ENCODE results near the gene RAP1GAP.

Gene RAP1GAP

DNA sequence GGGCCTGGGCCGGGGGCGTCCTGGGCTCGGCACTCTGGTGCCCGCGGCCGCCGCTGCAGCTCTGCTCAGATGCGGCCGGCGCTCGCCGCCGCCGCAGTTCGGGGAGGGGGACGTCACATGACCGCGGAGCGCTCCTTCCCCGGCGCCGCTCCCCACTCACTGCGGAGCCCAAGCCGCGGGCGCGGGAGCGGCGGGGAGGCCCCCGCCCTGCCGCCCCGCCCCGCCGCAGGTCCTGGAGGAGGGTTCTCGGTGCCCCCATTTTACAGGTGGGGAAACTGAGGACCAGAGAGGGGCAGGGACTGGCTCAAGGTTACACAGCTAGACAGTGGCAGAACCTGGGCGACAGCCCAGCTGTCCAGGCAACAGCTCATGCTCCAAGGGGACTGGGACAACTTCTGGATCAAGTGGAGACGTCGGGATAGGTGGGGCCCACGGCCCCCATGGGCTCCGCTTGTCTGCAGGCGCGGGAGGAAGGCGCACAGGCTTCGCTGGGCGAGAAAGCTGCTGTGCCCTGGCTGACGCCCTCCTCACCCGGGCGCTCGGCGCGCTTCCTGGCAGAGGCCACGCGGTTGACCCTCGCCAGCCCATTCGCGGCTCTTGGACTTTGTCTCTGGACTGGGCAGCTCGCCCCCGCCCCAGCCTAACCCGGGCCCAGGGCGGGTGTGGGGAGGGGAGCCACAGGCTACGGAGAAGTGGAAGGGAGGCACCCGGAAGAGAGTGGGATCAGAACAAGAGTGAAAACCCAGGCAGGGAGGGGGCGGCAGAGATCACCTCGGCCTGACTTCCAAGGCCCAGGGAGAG, at the start of gene RAP1GAP:
Gene RAP1GAP, minus strand, starts transcription at position 100 of the 801 bp plus-strand sequence. CDS start 49,325 bp downstream, outside the sequence.
- DNase-seq = peak; percentile 74

DNA sequence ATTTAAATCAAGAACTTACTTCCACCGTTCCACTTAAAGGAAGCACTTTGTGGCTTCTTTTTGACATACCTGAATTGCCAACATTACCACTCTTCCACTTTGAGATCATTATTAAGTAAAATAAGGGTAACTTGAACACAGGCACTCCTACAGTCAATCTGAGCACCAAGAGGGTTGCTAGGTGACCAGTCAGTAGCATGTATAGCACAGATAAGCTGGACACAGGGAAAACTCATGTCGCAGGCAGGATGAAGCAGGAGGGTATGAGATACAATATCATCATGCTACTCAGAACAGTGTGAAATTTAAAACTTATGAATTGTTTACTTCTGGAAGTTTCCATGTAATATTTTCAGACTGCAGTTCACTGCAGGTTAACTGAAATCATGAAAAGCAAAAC, 47.0 kb upstream of the RAP1GAP start:
- peak; percentile 50 for DNase-seq

DNA sequence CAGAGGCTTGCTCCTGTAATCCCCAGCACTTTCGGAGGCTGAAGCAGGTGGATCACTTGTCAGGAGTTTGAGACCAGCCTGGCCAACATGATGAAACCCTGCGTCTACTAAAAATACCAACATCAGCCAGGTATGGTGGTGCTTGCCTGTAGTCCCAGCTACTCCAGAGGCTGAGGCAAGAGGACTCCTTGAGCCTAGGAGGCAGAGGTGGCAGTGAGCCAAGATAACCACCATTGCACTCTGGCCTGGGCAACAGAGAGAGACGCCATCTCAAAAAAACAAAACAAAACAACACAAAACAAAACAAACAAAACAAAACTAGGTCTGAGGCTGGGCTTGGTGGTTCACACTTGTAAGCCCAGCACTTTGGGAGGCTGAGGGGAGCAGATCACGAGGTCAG, 38.7 kb upstream of the RAP1GAP start:
- DNase-seq = no peak

DNA sequence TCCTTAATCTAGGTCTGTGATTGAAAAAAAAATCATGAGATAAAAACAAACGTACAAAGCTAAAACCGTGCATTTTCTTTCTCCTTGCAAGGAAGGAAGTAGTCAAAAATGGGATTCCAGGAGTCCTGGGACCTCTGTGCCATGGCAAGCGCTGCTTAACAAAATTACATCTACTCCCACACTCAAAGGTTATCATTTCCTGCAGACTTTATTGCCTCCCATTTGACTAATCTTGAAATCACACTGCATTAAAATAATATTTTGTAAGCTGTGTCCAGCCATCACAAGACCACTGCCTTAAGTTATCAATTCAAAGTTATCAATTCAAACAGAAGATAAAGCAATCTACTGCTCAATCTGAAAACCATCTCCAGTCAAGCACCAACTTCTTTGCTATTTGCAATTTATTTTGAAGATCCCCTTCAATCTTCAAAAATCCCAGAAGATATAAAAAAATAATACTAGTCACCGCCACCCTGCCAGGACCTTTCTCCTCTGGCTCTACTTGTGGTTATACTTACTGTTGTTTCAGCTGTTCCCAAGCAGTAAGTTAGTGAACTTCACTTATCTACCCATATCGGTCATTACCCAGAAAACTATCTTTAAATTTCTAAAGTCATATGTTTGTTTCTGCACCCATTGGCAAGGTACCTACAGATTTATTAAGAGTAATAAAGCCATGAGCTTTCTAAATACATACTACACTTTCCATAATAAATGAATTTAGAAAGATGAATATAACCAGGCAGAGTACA, 38.1 kb upstream of the RAP1GAP start:
- DNase-seq = peak; percentile 31

DNA sequence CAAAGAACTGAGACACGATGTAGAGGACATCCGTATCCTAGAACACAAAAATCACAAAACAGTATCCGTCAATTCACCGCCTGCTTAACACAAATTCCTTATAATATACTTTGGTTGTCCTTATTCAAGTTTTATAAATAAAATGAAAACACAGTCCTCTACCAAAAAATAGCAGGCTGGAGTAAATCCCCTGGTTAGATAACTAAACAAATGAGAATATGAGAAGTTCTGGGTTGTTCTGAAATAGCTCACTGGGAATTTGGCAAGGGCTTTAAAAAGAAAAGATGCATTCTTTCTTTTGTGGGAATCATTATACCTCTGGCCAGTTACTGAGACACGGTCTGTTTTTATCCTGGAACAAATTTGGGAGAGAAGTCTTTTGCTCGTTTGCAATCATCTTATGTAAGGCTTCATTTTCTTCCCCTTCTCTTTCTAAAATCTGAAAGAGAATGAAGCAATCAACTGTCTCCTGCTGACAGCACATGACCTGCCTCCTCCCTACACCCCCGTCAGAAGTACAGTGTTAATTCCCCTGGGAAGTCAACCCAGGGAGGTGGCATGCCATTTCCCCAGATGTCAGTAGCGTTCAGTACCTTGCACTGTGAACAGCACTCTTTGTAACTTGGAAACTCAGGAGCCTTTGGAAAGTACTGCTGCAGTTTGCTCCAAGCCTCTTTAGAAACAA, 37.1 kb upstream of the RAP1GAP start:
- no peak for DNase-seq

DNA sequence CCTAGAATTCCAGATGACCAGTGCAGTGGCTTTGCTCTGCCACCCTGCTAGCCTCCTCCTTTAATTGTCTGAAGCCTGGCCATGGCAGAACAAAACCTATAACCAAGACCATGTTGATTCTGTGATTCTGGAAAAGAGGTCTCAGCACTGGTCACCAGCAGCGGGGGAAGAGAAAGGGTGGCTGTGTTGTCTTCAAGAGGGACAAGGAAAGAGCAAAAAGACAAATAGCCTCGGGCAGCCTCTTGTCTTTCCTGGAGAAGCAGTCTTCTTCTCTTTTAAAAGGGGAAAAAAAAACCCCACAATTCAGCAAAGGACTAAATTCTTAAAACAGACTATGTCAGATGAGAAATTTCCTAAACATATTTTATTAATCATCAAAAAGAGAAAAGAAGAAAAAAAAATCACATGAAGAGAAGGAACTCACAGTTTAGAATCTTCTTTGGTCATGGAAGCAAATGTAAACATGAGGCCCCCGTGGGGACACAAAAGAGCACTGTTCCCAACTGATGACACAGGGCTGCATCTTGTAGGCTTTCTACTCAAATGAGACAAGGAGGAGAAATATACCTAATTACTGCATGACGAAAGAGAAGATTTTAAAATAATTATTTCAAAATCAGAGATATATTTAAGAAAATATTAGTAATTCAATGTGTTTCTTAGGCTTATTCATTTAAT, 36.3 kb upstream of the RAP1GAP start:
- DNase-seq = no peak

DNA sequence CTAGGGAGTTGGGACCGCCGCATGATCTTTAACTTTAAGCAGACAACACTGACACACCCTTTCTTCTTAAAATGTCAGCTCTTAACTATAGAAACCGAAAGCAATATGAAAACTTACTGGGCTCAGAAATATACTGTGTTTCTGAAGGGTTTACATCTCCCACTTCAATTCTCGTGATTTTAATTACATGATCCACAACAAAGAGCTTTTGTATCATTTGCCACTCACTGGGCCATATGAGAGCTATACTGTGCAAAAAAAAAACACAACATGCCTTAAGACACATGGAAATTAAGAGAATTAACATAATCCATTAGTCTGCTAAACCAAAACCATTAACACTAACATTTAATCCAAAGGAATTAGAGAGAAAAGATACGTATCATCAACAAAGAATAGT, 35.0 kb upstream of the RAP1GAP start:
- DNase-seq = peak; percentile 14

DNA sequence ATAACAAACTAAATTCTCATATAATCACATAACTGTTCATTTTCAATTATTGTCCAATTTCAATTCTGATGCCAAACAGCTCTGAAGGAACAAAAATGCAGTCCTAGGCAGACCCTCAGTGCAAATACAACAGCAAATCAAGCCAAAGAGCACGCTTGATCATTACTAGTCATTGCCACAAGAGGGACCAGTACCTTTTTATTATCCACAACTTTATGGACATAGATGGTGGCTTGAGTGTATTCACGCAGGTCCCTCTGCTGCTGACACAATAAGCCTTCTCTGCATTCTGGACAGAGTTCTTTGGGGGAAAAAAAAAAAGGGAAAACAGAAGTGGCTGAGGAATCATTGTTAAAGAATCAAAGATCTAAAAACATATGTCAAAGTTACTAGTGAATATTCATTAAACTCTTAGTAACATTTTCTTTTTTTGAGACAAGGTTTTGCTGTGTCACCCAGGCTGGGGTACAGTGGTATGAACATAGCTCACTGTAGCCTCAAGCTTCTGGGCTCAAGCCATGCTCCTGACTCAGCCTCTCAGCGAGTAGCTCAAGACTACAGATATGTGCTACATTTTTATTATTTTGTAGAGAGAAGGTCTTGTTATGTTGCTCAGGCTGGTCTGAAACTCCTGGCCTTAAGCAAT, 34.3 kb upstream of the RAP1GAP start:
- peak; percentile 85 for DNase-seq

DNA sequence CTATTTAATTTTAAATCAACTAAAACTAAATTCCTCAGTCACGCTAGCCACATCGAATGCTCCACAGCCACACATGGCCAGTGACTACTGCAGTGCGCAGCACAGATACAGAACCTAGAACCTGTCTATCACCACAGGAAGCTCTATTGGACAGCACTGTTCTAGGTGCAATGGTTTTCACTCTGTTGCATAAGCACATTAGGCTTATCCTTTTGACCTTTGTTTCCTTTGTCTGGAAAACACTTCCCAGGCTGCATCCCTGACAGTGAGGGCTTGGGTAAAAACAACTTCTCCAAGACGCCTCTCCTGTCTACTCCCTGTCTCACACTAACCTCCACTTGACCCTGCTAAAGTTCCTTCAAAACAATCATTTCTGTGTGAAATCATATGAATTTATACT, 33.6 kb upstream of the RAP1GAP start:
- no peak for DNase-seq

DNA sequence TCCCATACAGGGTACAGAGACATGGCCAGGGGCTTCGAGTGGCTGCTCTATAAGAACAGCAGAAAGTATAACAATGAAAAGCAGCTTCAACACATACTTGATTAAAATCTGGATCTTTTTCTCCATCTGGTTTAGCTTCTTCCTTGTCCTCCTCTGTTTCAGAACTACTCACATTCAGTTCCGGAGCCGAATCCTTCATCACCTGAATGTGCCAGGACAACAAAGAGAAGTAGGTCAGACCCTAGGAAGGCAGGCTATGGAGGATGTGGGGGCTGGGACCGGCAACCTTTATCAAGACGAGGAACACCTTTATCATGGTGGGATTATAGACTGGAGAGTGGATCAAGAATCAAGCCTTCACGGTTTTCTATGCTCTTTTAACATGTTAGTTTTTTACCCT, 32.2 kb upstream of the RAP1GAP start:
- DNase-seq = no peak

DNA sequence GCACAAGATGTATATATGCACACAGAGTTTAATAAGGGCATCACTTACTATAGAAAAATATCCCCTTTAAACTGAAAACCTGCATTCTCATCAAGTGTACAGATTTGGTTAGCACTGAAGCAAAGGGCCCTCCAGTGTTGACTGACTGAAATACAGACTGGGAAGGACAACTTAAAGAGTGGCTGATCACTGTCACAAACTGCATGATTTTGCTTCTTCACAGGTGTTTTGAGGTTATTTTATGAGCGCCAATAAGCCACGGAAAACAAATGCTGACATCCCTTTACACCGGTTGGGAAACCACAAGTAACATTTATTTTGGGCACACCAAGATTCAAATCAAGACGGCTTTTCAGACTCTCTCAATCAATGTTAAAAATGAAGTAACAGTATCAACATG, 30.9 kb upstream of the RAP1GAP start:
- peak; percentile 31 for DNase-seq

DNA sequence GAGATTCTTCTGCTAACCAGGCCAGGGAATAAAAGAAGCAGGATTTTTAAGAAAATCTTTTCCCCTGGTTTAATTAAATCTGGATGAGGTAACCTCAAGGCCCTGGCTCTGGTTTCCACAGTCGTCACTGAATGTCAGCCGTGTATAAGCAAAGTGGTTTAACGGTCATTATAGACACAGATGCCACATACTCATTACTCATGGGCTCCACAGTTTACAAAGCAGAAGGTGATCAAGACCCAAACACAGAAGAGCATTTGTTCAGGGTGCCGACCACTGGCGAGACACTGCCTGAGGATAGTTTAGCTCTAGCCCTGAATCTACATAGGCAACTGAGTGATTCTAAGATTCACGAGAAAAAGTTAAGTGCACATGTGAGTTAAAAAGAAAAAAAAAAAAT, 27.8 kb upstream of the RAP1GAP start:
- DNase-seq = no peak

DNA sequence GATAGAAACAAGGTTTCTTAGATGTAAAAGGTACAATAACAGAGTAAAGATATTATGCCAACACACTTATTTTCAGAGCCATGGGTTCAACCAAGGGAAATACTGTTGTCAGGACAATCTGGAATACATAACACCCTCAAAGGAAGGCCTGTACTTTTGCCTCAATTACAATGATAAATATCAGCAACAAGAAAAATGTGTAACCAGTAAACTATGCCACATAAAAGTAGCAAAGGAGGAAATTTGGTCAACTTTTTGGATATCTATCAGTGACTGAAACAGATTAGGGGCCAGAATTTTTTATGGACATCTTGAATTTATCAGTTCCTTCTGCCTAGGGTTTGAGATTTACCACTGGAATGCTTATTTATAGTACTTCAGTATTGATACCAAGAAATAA, 24.6 kb upstream of the RAP1GAP start:
- DNase-seq = no peak

DNA sequence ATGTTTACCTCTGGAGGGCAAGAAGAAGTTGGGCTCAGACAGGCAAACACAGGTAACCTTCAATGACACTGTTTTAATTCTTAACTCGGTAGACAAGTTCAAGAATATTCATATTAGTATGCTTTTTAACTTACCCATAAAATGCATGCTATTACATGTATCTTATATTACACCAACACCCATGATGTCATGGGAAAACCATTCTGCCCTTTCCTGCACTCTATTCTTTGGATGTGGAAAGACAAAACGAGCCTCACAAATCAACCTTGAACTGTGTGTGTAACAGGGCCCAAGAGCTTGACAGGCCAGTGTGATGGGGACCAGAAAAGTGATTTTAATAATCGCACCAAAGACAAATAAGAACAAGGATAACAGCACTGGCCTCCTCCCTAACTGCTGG, 22.6 kb upstream of the RAP1GAP start:
- DNase-seq = no peak

DNA sequence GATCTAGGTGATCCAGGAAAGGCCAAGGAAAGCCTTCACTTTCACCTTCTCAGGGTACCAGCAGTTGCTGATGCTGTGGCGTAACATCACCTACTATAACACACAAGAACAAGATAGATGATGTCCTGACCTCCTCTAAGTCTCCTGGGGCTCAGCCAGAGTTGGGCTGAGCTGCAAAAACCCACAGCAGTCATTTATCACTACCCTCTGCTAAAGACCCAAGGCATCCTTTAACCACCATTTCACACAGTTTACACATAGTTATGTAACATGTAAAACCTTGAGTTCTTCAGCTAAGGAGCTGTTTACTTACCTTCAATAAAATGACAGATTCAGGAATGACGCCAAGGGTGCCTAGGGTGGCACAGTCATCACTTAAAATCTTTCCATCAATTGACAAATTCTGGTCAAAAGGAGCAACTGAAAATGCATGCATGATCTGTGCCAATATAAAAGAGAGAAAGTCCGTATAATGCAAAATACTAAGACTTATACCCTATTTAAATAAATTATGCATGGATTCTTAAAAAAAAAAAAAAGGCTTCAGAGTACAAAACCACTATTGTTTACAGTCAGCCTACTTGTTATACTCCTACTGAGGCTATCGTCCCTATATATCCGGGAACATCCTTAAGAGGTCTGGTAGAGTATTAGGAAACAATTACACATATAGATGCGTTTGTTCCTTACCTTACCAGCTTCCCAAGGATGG, 20.7 kb upstream of the RAP1GAP start:
- DNase-seq = no peak

DNA sequence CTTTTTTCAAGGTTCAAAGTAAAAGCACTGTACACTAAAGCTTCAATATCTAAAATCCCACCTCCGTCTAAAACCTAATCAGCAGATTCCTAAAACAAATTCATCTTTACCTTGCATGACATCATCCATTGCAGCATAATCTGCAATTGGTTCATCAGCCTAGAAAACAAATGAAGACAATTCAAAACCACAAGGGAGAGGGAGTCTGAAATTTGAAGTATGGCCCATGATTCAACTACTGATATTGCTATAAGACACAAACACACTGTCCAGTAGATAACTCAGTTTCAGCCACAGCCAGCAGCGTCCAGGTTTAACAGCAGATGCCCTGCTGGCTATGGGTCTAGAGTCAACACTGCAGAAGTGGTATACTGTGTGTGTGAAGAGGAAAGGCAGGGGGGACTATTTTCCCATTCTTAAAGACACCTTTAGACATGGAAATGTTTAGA, 17.9 kb upstream of the RAP1GAP start:
- DNase-seq = peak; percentile 65

DNA sequence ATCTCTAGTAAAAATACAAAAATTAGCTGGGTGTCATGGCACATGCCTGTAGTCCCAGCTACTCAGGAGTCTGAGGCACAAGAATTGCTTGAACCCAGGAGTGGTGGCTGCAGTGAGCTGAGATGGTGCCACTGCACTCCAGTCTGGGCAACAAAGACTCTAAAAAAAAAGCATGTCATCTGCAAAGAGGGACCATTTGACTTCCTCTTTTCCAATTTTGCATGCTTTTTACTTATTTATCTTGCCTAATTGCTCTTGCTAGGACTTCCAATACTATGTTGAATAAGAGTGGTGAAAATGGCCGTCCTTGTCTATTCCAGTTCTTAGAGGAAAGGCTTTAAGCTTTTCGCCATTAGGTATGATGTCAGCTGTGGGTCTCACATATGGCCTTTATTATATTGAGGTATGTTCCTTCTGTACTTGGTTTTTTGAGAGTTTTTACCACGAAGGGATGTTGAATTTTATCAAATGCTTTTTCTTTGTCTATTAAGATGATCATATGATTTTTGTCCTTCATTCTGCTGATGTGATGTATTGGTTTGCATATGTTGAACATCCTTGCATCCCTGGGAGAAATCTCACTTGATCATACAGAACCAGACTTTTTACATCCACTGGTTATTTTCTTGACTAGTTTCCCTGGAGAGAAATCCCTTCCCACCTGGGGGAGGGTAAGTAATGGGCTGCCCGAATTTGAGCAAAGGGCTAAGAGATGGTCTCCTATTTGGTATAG, 17.0 kb upstream of the RAP1GAP start:
- peak; percentile 54 for DNase-seq

DNA sequence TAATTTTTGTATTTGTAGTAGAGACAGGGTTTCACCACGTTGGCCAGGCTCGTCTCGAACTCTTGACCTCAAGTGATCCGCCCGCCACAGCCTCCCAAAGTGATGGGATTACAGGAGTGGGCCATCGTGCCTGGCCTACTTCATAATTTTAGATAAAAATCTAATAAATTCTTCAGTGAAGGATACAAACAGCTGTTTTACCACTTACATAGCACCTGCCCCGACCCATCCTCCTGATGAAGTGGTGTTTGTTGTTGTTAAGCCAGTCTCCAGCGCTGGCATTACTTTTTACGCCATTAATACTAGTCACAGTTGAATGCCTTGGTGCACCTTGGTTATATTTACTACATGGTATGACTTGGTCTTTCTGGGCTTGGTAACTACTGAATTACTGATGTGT, 12.3 kb upstream of the RAP1GAP start:
- no peak for DNase-seq

DNA sequence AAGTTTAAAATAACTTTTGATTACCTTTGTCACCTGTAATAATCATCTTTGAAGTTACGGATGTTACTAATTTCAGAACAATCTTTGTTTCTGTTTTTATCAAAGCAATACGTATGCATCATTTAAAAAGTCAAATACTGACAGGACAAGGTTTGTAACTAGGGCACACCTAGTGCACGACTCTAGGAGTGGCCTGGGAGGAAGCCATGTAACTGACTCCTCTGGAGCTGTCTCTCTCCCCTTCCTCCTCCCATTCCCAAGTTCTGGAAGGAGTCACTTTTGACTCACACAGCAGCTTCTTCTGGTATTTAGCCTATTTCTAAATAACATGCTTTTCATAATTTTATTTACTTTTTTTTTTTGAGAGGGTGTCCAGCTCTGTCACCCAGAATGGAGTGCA, 11.8 kb upstream of the RAP1GAP start:
- no peak for DNase-seq

DNA sequence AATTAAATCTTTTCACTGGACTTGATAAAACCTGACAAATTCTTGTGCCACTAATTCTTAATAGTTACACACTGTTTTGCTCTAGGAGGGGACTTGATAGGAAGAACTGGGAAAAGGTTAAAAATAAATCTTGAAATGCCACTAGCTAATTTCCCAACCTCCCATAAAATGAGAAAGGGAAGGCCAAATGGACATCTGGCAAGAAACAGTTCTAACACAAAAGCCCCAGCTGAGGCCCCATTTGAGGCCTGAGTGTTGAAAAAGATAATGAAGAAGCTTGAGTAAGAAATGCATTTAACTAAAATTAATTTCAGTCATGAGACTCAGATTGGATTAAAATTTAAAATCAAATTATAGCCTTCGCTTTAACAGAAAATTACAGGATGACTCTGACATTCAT, 11.2 kb upstream of the RAP1GAP start:
- no peak for DNase-seq

DNA sequence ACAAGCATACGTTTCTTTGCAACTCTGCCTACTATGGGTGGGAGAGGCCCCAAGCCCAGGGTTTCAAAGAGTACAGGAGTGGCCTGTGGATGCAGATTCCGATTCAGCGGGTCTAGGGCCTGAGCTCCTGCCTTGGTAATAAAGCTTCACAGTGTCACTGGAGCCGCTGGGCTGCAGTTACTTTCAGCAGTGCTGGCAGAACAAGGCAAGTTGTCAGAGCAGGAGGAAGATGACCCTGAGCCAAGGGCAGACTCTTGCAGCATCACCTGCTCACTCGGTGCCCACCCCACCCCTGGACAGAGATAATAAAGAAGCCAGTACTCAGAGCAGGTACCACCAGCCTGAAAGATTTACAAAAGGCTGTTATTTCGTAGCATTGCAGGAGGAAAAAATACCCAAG, 8.0 kb upstream of the RAP1GAP start:
- no peak for DNase-seq

Measured in hematopoietic multipotent progenitor cell treated with erythropoietin and hydrocortisone succinate and interleukin-3 and kit ligand, for 4 days (in vitro differentiated cells).